Body of pancreas (tissue), 4 donors: ENCODE data around the gene ZNF530.

Experiments
- CTCF ChIP-seq, 7 experiments: fragments of 450-650 bp in 4 of 7; fragments of 200-600 bp in 3 of 7; sonication (generic) in 3 of 7; IDR thresholded peaks; one replicate each; pipeline ENCODE4 v1.5.1; 2016 to 2019; ENCODE audit warnings: antibody characterized with exemption in 7 of 7
- POLR2A ChIP-seq, 3 donors: fragments of 450-650 bp; IDR thresholded peaks; one replicate each; pipeline ENCODE4 v1.6.1; 2016; ENCODE audit warnings: antibody characterized with exemption in 3 of 3, mild to moderate bottlenecking in 2 of 3

DNA sequence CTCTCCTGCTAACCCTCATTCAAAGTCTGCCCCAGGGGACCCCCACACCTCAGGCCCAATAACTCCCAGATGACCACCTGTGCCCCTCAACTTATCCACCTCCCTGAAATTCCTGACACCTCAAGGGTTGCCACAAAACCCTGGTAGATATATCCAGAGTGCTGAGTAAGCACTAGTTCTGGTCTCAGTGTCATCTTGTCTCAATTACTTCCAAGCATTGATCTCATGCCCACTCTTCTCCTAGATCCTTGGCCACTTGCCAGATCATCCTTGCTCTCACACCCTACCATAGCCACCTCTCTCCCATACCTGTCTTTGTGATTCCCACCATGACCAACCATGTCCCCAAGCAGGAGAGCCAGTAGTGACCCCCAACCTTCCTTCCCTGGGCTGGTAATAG is 23.0 kb upstream of the ZNF530 start:
- TF ChIP-seq CTCF (IDR thresholded peaks at IDR 0.05) = no peak
- TF ChIP-seq POLR2A (IDR thresholded peaks at IDR 0.05) = no peak
